HG03565 (cell line): ENCODE measurements around the gene SLC16A3.
"Not testable (repeated sequence)": the region's sequence is repeated elsewhere in the genome, so short reads cannot be mapped to it uniquely, and the experiment has no call there.

Experiments
- ATAC-seq: cut with Tn5 transposase; IDR thresholded peaks from one replicate; pipeline ENCODE4 v1.9.1; 2021; ENCODE audit warnings: mild to moderate bottlenecking, moderate library complexity; ENCODE audit not compliant: unreplicated experiment

SLC16A3 gene

DNA sequence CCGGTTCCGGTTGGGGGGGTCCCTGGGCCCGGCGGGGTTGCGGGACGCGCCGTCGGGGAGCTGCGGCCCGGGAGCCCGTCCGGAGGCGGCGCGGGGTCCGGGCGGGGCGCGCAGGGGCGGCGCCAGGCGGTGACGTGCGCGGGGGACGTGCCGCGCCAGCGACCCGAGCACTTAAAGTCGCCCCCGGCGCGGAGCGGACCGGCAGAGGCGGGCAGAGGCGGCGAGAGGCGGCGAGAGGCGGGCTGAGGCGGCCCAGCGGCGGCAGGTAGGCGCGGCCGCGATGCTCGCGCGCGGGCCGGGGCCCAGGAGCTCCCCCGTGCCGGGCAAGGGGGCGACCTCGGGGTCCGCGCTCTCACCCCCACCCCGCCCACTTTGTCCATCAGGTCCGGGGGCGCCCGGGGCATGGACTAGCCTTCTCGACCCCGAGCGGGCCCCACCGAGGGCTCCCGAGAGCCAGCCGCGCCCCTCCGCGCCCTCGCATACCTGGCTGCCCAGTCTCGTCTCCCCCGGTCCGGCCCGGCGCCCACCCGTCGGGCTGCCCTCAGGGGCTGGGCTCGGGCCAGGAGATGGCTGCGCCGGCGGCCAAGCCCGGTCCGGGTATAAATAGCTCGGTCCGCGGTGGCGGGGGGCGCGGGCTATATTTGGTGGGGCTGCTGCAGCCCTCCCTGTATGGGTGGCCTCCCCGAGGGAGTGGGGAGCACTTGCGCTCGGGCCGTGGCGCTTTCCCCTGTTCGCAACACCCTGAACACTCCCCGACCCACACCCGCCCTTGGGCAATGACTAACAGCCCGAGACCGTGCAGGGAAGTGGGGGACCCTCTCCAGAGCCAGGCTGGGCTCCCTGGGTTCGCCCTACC, at the start of gene SLC16A3:
Gene SLC16A3 (plus strand): TSS at position 201 of the 856 bp plus-strand sequence. CDS start 6,967 bp downstream, outside the sequence.
- ATAC-seq = peak; percentile 35

DNA sequence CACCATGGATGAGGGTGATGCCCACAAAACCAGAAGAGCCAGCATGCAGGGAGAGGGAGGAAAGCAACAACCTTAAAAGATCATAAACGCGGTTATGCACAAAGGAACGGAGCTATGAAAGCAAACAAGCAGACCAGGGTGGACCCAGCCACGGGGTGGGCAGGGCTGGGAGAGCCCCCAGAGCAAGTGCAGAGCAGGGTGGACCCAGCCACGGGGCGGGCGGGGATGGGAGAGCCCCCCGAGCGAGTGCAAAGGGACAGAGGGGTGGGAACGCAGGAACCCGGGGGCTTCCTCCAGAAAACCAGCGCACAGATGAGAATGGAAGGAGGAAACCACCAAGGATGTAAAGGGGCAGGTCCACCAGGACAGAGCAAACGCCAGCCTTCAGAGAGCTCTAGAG, 49.4 kb upstream of the SLC16A3 start:
- no peak for ATAC-seq

- ATAC-seq = no peak
Measured at GRCh38 chr17:82179946-82180475, 48.8 kb upstream of the SLC16A3 start.

GRCh38 chr17:82180776-82181528, 47.9 kb upstream of the SLC16A3 start:
- ATAC-seq = no peak

DNA sequence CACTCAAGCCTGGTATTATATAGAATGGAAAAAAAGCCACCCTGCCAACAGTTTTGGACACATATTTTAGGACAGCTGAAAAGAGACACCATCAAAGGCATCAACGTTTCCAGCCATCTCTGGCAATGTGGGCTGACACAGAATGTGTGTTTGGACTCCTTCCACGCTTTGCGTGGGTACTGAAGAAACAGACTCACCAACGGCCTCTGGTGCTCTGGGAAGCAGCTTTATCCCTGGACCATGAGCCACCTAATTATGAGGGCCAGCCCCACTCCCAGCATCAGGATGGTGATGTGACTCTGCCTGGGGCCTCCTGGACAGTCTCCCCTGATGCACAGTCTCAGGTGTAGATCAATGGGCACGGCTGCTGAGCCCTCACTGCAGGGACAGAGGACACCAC, 44.1 kb upstream of the SLC16A3 start:
- no peak for ATAC-seq

- no peak for ATAC-seq
Measured at GRCh38 chr17:82186221-82186620, 42.6 kb upstream of the SLC16A3 start.

GRCh38 chr17:82187500-82187899, 41.3 kb upstream of the SLC16A3 start:
- no peak for ATAC-seq

DNA sequence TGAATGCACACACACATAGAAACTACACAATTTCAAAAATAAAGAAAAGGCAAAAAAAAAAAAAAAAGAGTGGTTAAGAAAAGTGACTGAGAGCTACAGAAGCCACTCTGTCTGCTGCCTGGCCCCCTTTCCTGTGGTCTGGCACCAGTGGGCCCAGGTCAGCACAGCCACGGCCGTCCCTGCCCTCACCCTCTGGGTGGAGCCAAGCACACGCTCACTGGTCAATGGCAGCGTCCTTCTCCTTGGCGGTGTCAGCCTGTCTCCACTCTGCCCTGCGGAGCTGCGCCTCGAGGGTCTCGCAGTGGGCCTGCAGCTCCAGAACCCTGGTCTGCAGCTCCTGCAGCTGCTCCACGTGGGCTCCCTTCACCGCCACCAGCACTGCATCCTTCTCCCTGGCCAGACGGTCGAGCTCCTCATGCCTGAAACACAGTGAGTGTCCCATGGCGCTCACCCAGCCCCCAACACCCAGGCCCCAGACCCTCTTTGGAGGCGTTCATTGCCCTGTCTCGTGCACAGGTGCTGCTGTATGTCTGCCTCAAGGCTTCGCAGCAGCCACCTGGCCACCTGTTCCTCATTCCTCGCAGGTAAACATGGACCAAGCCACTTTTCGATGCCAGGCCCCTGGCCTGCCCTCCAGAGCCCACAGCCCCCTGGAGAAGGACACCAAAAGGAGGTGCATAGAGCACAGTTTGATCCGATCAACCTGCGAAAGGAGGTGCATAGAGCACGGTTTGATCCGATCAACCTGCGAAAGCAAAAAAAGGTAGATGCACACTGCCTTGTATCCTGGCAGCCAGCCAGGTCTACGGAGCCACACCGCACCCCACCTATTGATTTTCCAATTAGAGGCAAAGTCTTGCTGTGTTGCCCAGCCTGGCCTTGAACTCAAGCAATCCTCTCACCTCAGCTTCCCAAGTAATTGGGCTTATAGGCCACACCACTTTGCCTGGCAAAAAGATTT, 40.6 kb upstream of the SLC16A3 start:
- no peak for ATAC-seq

DNA sequence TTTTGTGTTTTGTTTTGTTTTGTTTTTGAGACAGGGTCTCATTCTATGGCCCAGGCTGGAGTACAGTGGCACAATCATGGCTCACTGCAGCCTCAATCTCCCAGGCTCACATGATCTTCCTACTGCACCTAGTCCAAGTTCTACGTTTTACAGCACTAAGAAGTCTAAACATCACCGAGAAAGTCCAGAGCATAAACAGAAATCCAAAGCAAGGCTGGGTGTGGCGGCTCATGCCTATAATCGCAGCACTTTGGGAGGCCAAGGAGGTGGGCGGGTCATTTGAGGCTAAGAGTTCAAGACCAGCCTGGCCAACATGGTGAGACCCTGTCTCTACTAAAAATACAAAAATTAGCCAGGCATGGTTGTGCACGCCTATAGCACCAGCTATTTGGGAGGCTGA, 35.8 kb upstream of the SLC16A3 start:
- ATAC-seq = not testable (repeated sequence)

DNA sequence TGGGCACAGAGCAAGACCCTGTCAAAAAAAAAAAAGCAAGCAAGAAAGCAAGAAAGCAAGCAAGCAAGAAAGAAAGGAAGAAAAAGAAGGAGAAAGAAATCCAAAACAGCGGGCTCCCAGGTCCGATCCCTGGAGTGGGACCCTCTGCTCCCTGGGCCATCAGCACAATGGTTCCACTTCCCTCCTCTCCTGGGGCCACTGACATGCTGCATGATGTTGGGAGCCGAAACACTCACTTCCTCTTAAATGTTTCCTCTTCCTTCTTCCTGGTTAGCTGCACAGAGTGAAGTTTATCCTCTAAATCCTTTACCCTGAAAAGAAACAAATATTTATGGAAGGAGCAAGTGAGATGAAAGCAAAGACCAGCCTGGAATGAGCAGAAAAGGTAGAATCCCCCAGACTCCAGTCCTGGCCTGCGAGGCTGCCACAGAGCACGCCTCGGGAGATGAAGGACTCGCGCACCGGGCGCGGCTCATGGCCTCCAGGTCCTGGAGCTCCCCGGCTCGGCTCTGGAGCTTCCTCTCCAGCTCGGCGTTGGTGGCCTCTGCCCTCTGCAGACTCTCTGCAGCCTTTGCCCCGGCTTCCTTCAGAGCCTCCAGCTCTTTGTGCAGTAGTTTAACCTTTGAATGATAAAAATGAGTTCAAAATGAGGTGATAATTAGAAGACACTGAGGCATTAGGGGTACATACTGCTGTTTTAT, 35.2 kb upstream of the SLC16A3 start:
- no peak for ATAC-seq

DNA sequence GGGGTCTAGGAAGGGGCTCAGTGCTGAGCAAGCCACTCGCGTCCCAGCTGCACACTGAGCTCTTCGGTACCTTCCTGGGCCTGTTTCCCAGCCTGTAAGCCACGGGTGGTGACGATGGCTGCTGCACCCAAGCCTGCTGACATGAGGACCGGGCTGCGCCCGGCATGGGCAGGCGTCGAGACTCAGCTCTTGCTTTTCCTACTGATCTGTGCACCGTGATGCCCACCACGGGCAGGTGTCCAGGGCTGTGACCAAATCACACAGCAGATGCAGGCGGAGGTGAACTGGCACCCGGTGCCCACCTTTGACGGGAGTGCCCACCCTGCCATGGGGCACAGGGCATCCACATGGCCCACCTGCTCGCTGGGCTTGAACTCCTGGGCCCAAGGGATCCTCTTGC, 34.1 kb upstream of the SLC16A3 start:
- ATAC-seq = no peak

DNA sequence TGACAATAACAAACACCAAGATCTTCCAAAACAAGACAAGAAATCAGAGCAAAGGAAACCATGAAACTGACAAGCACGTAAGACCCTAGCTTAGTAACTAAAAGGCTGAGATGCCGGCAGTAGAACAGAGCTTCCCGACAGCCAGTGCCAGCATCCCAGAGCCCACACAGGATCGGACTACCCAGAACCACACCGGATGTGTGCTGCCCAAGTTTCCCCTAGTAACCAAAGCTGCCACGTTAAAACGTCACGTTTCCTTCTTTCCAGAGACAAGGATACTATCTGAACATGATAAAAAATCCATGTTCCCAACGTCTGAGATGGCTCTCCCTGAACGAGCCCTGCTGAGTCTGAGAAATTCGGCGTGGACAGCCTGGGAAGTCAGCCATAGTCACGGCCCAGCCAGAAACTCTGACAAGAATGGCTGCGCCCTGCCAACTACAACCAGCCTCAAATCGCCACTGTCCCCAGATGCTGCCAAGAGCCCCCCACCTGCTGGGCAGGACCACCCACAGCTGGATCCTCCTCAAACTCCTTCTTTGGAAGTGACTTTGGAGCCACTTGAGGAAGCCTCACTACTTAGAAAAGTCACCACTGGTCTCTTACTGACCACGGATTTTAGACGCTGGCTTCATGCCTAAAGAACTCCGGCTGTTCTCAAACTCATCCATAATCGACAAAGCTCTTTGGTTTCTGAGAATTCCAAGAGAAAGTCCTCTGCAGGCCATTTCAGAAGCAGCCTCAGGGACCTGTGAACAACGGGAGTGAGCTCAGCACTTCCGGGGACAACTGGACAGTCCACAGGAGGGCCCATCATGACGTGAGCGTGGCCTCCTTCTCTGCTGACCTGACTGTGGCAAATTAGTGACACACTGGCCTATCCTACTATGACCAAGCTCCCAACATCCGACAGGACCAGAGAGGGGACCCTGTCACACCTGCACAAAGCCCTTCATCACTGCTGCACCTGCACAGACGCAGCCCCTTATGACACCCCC, 32.9 kb upstream of the SLC16A3 start:
- ATAC-seq = no peak

DNA sequence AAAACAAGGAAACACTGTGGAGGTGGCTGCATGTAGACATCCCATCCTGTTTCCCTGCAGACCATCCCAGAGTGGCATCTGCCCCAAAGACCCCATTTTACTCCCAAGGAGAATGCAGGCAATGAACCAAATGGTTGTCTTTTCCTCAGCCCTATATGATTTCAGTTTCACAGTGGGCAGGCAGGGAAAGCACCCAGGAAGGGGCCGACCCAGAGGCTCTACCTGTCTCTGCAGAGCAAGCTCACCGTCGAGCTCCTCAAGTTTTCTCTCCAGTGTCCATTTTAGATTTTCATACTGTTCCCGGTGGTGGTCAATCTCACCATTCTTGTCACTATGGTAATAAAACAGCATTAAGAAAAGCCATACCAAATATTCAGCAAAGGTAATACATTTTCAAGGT, 30.8 kb upstream of the SLC16A3 start:
- no peak for ATAC-seq

DNA sequence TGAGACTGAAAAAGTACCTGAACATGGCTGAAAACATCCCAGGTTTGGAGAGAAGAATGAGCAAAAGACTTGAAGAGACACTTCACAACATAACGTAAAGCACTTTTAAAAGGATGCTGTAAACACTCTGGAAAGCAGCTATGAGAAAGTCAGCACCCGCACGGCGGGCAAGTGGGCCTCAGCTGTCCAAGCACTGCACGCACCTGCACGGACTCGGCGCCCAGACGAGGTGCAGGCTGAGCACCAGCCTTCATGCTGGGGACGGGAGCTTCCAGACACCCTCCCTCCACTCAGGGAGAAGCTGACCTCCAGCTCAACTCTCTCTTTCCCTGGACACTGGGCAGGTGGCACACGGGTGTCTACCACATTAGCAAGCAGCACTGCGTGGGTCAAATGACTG, 29.3 kb upstream of the SLC16A3 start:
- ATAC-seq = no peak

DNA sequence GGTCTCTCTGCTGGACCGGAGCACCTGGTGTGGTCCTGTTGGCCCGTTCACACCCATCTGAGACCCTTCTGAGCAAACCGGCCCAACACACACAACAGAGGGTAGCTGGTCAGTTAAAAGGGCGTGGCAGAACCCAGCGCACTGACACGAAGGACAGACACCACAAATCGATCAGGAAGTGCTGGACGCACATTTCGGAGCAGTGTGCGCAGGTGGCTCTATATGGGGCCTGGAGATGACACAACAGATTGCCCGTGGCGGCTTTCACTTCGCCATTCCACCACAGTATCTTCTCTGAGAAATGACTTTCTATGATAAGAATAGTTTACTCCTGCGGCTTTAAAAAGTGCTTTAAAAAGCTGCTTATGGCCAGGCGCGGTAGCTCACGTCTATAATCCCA, 28.7 kb upstream of the SLC16A3 start:
- ATAC-seq = no peak

- no peak for ATAC-seq
Measured at GRCh38 chr17:82200743-82201497, 27.9 kb upstream of the SLC16A3 start.

GRCh38 chr17:82201498-82201910, 27.3 kb upstream of the SLC16A3 start:
- no peak for ATAC-seq

- ATAC-seq = no peak
Measured at GRCh38 chr17:82202981-82203380, 25.9 kb upstream of the SLC16A3 start.
